Trophoblast cell (in vitro differentiated cells and primary cell): Measurements from ENCODE around the gene MGA. TPM values are rescaled to one million over a fixed set of nuclear protein-coding genes. Genes with fewer than 3 reads are reported as not detected.

Experiments
- DNase-seq, 2 donors: peaks; one replicate each; pipeline ENCODE4 v3.0.0-alpha.2; 2016
- H2AFZ ChIP-seq: 2 replicates; pipeline ENCODE4 v1.6.1; 2013; ENCODE audit warnings: low read length, moderate library complexity, mild to moderate bottlenecking; ENCODE audit not compliant: insufficient read depth, poor library complexity
- H2AK5ac ChIP-seq: 2 replicates; pipeline ENCODE4 v1.6.1; 2013; ENCODE audit warnings: mild to moderate bottlenecking, low read length
- H2BK120ac ChIP-seq: 2 replicates; pipeline ENCODE4 v1.6.1; 2013; ENCODE audit warnings: low read length, mild to moderate bottlenecking, moderate library complexity; ENCODE audit not compliant: insufficient read depth, poor library complexity
- H2BK12ac ChIP-seq: 2 replicates; pipeline ENCODE4 v1.6.1; 2013; ENCODE audit warnings: mild to moderate bottlenecking, low read length, moderate library complexity
- H2BK5ac ChIP-seq: 2 replicates; pipeline ENCODE4 v1.6.1; 2013; ENCODE audit warnings: low read length, low read depth, moderate library complexity, mild to moderate bottlenecking; ENCODE audit not compliant: poor library complexity
- H3K14ac ChIP-seq: 2 replicates; pipeline ENCODE4 v1.6.1; 2013; ENCODE audit warnings: mild to moderate bottlenecking, low read length
- H3K18ac ChIP-seq: 2 replicates; pipeline ENCODE4 v1.6.1; 2013; ENCODE audit warnings: mild to moderate bottlenecking, low read length
- H3K23ac ChIP-seq: 2 replicates; pipeline ENCODE4 v1.6.1; 2013; ENCODE audit warnings: low read length
- H3K27ac ChIP-seq: 2 replicates; pipeline ENCODE4 v1.5.1; 2013; ENCODE audit warnings: low read depth, mild to moderate bottlenecking, inconsistent platforms, low read length, moderate library complexity
- H3K27me3 ChIP-seq: 2 replicates; pipeline ENCODE4 v1.6.1; 2013; ENCODE audit warnings: inconsistent platforms, mild to moderate bottlenecking, low read length, moderate library complexity; ENCODE audit not compliant: insufficient read depth
- H3K36me3 ChIP-seq, 2 experiments: 1 replicate in 1 of 2; 2 replicates in 1 of 2; pipeline ENCODE4 v1.6.1; 2013; ENCODE audit warnings: low read length in 2 of 2, mild to moderate bottlenecking in 2 of 2, moderate library complexity in 1 of 2; ENCODE audit not compliant: insufficient read depth in 2 of 2, control insufficient read depth in 1 of 2
- H3K4ac ChIP-seq: 2 replicates; pipeline ENCODE4 v1.6.1; 2013; ENCODE audit warnings: low read depth, mild to moderate bottlenecking, low read length, moderate library complexity
- H3K4me1 ChIP-seq, 2 experiments: 1 replicate in 1 of 2; 2 replicates in 1 of 2; pipeline ENCODE4 v1.6.1; 2013; ENCODE audit warnings: low read length in 2 of 2, mild to moderate bottlenecking in 2 of 2, moderate library complexity in 1 of 2; ENCODE audit not compliant: insufficient read depth in 2 of 2, control insufficient read depth in 1 of 2
- H3K4me2 ChIP-seq: 2 replicates; pipeline ENCODE4 v1.6.1; 2013; ENCODE audit warnings: inconsistent platforms, mild to moderate bottlenecking, low read length, moderate library complexity
- H3K4me3 ChIP-seq: 2 replicates; pipeline ENCODE4 v1.5.1; 2013; ENCODE audit warnings: mild to moderate bottlenecking, low read depth, low read length, inconsistent platforms
- H3K79me1 ChIP-seq: one replicate; pipeline ENCODE4 v1.6.1; 2013; ENCODE audit warnings: low read length
- H3K79me2 ChIP-seq: 2 replicates; pipeline ENCODE4 v1.6.1; 2013; ENCODE audit warnings: low read length, mild to moderate bottlenecking; ENCODE audit not compliant: control insufficient read depth, insufficient read depth, poor library complexity
- H3K9ac ChIP-seq: 2 replicates; pipeline ENCODE4 v1.6.1; 2013; ENCODE audit warnings: mild to moderate bottlenecking, low read length
- H3K9me3 ChIP-seq: 2 replicates; pipeline ENCODE4 v1.6.1; 2013; ENCODE audit warnings: low read depth, mild to moderate bottlenecking, control low read depth, inconsistent platforms, low read length; ENCODE audit not compliant: insufficient read depth
- H4K12ac ChIP-seq: 2 replicates; pipeline ENCODE4 v1.6.1; 2013; ENCODE audit warnings: low read depth, mild to moderate bottlenecking, low read length, moderate library complexity
- H4K8ac ChIP-seq: 2 replicates; pipeline ENCODE4 v1.6.1; 2013; ENCODE audit warnings: low read depth, mild to moderate bottlenecking, low read length, moderate library complexity
- H4K91ac ChIP-seq: one replicate; pipeline ENCODE4 v1.6.1; 2013; ENCODE audit warnings: low read depth, mild to moderate bottlenecking, low read length, moderate library complexity
- WGBS: extraction: QIAGEN DNeasy Blood & Tissue Kit; methylation state at CpG from one replicate; pipeline ENCODE4 v1.1.7; 2013; ENCODE audit warnings: missing lambda C conversion rate; ENCODE audit not compliant: insufficient read length, insufficient coverage; ENCODE audit errors: extremely low coverage; 5-methylcytosine and 5-hydroxymethylcytosine counted together
- polyA plus RNA-seq: library from polyadenylated mRNA; stranded (reverse); fragments of 200-250 nt; gene quantifications from 2 replicates; pipeline ENCODE4 v1.2.3, GENCODE V29; 2013

Gene MGA
- polyA plus RNA-seq, result 12.8 and 13.1 TPM in 2 replicates

- peak within 1 kb of the TSS; percentile 66 for H2AFZ ChIP-seq
- WGBS, result no CpG with 5 or more reads among the region's 93 CpGs
- peak within 1 kb of the TSS; percentile 61 for H3K4ac ChIP-seq
Observed at GRCh38 chr15:41660235-41661077, at the start of gene MGA. TSS of gene MGA (plus strand) at chr15:41660405.

GRCh38 chr15:41620536-41621199 is 39.5 kb upstream of the MGA start:
- Histone ChIP-seq H3K4me2 (peak overlapping the region; percentile 82), H3K18ac (peak overlapping the region; percentile 72), H3K23ac (no peak overlapping the region), H3K9ac (no peak overlapping the region), H4K91ac (peak overlapping the region; percentile 88), H4K12ac (peak overlapping the region; percentile 82), H3K14ac (peak overlapping the region; percentile 45), H2BK12ac (peak overlapping the region; percentile 46), H2AFZ (peak overlapping the region; percentile 86), H3K4me3 (peak overlapping the region; percentile 72), H2AK5ac (no peak overlapping the region), H4K8ac (peak overlapping the region; percentile 87), H3K4me1 (peaks cover 2 to 12% of the 10 kb centered on the region in 2 experiments), H2BK120ac (peak overlapping the region; percentile 55), H3K79me2 (peaks cover 2% of the 10 kb centered on the region), H3K9me3 (peaks cover 3% of the 10 kb centered on the region), H3K36me3 (peaks cover 0 to 2% of the 10 kb centered on the region in 2 experiments), H3K79me1 (peaks cover 13% of the 10 kb centered on the region), H3K27ac (peak overlapping the region; percentile 18), H2BK5ac (peak overlapping the region; percentile 38), H3K4ac (no peak overlapping the region), H3K27me3 (no peaks in the 10 kb centered on the region)
- DNase-seq, result no peak
- WGBS, result no CpG with 5 or more reads among the region's 18 CpGs

More at GRCh38 chr15:41660235-41661077, at the start of gene MGA:
- peaks cover 2% of the 10 kb centered on the region for H3K9me3 ChIP-seq
- no peaks in the 10 kb centered on the region for H3K36me3 ChIP-seq
- H2BK120ac ChIP-seq, result peak within 1 kb of the TSS; percentile 77
- H4K91ac ChIP-seq, result peak within 1 kb of the TSS; percentile 85
- no peak within 1 kb of the TSS for H3K23ac ChIP-seq
- H3K4me1 ChIP-seq, result peaks cover 0 to 16% of the 10 kb centered on the region in 2 experiments
- H3K79me2 ChIP-seq, result peaks cover 7% of the 10 kb centered on the region
- peak within 1 kb of the TSS; percentile 84 for H3K4me3 ChIP-seq
- H3K27ac ChIP-seq, result peak within 1 kb of the TSS; percentile 77
- H3K9ac ChIP-seq, result peak within 1 kb of the TSS; percentile 46
- H3K14ac ChIP-seq, result peak within 1 kb of the TSS; percentile 78
- H3K4me2 ChIP-seq, result peak within 1 kb of the TSS; percentile 88
- H3K27me3 ChIP-seq, result no peaks in the 10 kb centered on the region
- H2BK5ac ChIP-seq, result peak within 1 kb of the TSS; percentile 70
- H3K18ac ChIP-seq, result peak within 1 kb of the TSS; percentile 55
- H2AK5ac ChIP-seq, result peak within 1 kb of the TSS; percentile 20
- DNase-seq, result peak; percentile 96 to 99
- peak within 1 kb of the TSS; percentile 94 for H4K8ac ChIP-seq
- H2BK12ac ChIP-seq, result peak within 1 kb of the TSS; percentile 17
- peaks cover 13% of the 10 kb centered on the region for H3K79me1 ChIP-seq
- peak within 1 kb of the TSS; percentile 85 for H4K12ac ChIP-seq

- no peak overlapping the region for H3K23ac ChIP-seq
- H4K91ac ChIP-seq, result peak overlapping the region; percentile 88
- peaks cover 3% of the 10 kb centered on the region for H3K9me3 ChIP-seq
- WGBS, result no CpG with 5 or more reads among the region's 104 CpGs
- peak overlapping the region; percentile 72 for H3K4me3 ChIP-seq
- peaks cover 0 to 2% of the 10 kb centered on the region in 2 experiments for H3K36me3 ChIP-seq
- H2AFZ ChIP-seq, result peak overlapping the region; percentile 86
- H4K12ac ChIP-seq, result peak overlapping the region; percentile 85
- peak overlapping the region; percentile 4 for H3K4ac ChIP-seq
- H4K8ac ChIP-seq, result peak overlapping the region; percentile 87
- H3K27me3 ChIP-seq, result no peaks in the 10 kb centered on the region
- peak overlapping the region; percentile 88 for H3K14ac ChIP-seq
- H2BK5ac ChIP-seq, result peak overlapping the region; percentile 3
- no peak overlapping the region for H2AK5ac ChIP-seq
- H3K18ac ChIP-seq, result peak overlapping the region; percentile 92
- peak overlapping the region; percentile 18 for H3K27ac ChIP-seq
- H2BK120ac ChIP-seq, result peak overlapping the region; percentile 79
- peak overlapping the region; percentile 71 for H3K9ac ChIP-seq
- H3K4me2 ChIP-seq, result peak overlapping the region; percentile 82
- H3K79me1 ChIP-seq, result peaks cover 13% of the 10 kb centered on the region
- peaks cover 2% of the 10 kb centered on the region for H3K79me2 ChIP-seq
- peaks cover 2 to 12% of the 10 kb centered on the region in 2 experiments for H3K4me1 ChIP-seq
- DNase-seq, result peak; percentile 80 to 86
- peak overlapping the region; percentile 61 for H2BK12ac ChIP-seq
Observed at GRCh38 chr15:41621200-41622193, 38.7 kb upstream of the MGA start.
